Liver (tissue), 3 donors: ENCODE measurements around the gene MDH1B.

Source experiments
- TAF1 ChIP-seq: conservative IDR thresholded peaks from 2 replicates; pipeline ENCODE4 v1.6.1; 2016; ENCODE audit warnings: antibody characterized with exemption, mild to moderate bottlenecking
- TF ChIP-seq, protein P1 (sequence below): fragments of 150-350 bp; IDR thresholded peaks from 2 replicates; pipeline ENCODE4 v1.5.1; 2017; ENCODE audit warnings: improper control_type of control experiment, low read depth, low read length; ENCODE audit not compliant: missing input control
- donor health status: healthy.
- donor health status: healthy.

DNA sequence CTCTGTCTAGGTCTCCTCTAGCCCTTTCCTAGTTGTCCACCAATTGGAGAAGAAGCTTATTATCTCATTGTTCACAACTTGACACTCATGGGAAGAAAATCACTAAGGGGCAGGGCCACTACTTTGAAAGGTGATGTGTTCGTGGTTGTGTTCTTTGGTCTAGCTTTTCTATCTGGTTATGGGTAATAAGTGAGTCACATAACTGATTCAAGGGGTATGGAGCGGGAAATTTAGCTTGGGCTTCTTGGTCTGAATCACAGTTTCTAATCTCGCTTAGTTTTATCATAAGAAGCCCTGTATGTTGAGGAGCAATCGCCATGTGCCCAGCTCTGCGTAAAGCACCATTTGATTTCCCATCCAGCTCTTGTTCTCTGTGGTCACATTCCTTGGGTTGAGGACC lies 28.2 kb downstream of the MDH1B start:
- TF ChIP-seq, protein P1, sequence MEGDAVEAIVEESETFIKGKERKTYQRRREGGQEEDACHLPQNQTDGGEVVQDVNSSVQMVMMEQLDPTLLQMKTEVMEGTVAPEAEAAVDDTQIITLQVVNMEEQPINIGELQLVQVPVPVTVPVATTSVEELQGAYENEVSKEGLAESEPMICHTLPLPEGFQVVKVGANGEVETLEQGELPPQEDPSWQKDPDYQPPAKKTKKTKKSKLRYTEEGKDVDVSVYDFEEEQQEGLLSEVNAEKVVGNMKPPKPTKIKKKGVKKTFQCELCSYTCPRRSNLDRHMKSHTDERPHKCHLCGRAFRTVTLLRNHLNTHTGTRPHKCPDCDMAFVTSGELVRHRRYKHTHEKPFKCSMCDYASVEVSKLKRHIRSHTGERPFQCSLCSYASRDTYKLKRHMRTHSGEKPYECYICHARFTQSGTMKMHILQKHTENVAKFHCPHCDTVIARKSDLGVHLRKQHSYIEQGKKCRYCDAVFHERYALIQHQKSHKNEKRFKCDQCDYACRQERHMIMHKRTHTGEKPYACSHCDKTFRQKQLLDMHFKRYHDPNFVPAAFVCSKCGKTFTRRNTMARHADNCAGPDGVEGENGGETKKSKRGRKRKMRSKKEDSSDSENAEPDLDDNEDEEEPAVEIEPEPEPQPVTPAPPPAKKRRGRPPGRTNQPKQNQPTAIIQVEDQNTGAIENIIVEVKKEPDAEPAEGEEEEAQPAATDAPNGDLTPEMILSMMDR: no peak
- no peak for TF ChIP-seq TAF1
